Esophagus muscularis mucosa (tissue), 4 donors: ENCODE data around the gene WNT7A.

Experiments
- EP300 ChIP-seq: sonication (generic); formaldehyde crosslinking; IDR thresholded peaks from one replicate; pipeline ENCODE4 v1.6.1; 2017; ENCODE audit warnings: antibody characterized with exemption
- POLR2A ChIP-seq: fragments of 450-650 bp; IDR thresholded peaks from one replicate; pipeline ENCODE4 v1.6.1; 2017; ENCODE audit warnings: antibody characterized with exemption, moderate library complexity, mild to moderate bottlenecking, low read depth
- POLR2AphosphoS5 ChIP-seq, 2 donors: sonication (generic); formaldehyde crosslinking; IDR thresholded peaks; one replicate each; pipeline ENCODE4 v1.6.1; 2017; ENCODE audit warnings: antibody characterized with exemption in 2 of 2
- TF ChIP-seq, protein P1 (sequence below), 3 experiments: fragments of 200-600 bp in 2 of 3; fragments of 450-650 bp in 1 of 3; sonication (generic) in 2 of 3; IDR thresholded peaks; one replicate each; pipeline ENCODE4 v1.5.1; 2017 to 2019; ENCODE audit warnings: antibody characterized with exemption in 3 of 3, mild to moderate bottlenecking in 2 of 3, moderate library complexity in 1 of 3

DNA sequence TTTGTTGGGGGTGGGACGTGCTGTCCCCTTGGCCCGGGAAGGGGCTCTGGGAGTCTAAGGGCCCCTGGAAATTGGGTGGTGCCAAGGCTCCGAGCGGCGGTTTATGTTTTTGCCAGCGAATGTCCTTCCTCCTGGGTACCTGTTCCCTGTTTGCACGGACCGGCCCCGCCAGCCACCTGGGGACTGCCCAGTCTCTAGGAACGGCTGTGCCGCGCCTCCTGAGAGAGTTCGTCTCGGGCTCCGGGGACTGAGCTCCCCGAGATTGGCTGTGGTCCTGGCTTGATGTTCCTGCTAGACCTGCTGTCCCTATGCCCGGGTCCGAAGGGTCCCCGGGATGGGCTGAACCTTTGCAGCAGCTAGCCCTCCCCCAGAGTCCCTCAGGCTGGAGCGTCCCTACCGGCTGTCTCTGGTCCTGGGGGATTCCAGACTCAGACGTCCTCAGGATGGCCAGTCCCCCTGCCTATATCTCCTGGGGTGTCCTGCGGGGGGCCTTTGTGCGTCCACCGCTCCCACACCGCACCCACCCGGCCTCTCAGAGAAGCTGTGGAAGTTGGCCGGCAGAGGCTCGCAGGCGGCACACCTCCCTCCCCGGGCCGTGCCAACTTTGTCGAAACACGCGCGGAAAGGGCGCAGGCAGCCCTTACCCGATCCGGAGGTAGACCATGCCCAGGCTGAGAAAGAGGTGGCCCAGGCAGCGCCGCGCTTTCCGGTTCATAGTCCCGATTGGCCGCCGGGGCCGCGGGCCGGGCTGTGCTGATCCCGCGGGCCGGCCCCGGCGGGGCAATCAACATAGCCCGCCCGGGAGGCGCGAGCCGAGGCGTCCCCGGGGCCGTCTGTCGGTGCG, 547 bp downstream of the WNT7A start:
- TF ChIP-seq, protein P1, sequence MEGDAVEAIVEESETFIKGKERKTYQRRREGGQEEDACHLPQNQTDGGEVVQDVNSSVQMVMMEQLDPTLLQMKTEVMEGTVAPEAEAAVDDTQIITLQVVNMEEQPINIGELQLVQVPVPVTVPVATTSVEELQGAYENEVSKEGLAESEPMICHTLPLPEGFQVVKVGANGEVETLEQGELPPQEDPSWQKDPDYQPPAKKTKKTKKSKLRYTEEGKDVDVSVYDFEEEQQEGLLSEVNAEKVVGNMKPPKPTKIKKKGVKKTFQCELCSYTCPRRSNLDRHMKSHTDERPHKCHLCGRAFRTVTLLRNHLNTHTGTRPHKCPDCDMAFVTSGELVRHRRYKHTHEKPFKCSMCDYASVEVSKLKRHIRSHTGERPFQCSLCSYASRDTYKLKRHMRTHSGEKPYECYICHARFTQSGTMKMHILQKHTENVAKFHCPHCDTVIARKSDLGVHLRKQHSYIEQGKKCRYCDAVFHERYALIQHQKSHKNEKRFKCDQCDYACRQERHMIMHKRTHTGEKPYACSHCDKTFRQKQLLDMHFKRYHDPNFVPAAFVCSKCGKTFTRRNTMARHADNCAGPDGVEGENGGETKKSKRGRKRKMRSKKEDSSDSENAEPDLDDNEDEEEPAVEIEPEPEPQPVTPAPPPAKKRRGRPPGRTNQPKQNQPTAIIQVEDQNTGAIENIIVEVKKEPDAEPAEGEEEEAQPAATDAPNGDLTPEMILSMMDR (IDR thresholded peaks at IDR 0.05): no peak
- no peak for TF ChIP-seq POLR2A
- no peak for TF ChIP-seq EP300
- TF ChIP-seq POLR2AphosphoS5 (IDR thresholded peaks at IDR 0.05): no peak
